Activated gamma-delta T cell treated with anti-CD3 and anti-CD28 coated beads, Interleukin-2, amount 50 U/mL, for 16 hours (primary cell): Measurements from ENCODE around the gene ACTR1A.
"Not testable (repeated sequence)": the region's sequence is repeated elsewhere in the genome, so short reads cannot be mapped to it uniquely, and the experiment has no call there.

Source experiments
- DNase-seq: peaks from one replicate; pipeline ENCODE4 v3.0.0-alpha.2; 2020; ENCODE audit warnings: low read depth

ACTR1A gene

DNA sequence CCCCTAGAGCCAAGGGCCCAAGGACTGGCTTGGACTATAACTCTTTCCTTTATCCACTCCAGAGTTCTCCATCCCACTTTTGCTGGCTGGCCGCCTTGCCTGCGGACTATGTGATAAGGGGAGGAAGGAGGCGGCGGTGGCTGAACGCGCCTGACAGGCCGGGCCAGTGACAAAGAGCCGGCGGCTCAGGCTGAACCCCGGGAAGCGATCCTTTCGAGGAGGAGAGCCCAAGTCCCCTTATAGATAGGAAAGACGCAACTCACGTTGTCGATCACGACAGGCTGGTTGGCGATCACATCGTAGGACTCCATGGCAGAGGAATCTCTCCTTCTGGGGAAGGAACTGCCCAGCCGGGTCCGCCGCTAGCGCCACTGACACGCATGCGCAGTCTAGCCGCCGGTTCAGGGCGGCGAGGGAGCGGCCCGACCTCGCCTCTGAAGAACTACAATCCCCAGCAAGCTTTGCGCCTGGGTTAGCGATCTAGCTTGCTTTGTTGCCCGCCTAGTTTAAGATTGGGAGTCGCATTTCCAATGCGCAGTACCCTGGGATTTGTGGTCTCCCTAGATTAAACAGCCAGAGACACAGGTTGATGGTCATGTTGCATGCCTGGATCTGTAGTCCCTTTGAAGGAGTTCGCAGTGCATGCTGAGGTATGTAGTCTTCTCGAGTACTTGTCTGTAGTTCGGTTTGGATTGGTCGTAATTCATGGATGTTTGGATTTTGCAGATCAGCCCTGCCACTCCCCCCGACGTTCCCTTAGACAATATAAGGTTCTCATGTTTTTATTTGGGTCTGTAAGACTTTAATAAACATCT is at the start of gene ACTR1A:
Gene ACTR1A, minus strand, starts transcription at position 376 of the 815 bp plus-strand sequence. Its CDS starts 65 bp downstream, at position 311.
- DNase-seq = peak; percentile 88

DNA sequence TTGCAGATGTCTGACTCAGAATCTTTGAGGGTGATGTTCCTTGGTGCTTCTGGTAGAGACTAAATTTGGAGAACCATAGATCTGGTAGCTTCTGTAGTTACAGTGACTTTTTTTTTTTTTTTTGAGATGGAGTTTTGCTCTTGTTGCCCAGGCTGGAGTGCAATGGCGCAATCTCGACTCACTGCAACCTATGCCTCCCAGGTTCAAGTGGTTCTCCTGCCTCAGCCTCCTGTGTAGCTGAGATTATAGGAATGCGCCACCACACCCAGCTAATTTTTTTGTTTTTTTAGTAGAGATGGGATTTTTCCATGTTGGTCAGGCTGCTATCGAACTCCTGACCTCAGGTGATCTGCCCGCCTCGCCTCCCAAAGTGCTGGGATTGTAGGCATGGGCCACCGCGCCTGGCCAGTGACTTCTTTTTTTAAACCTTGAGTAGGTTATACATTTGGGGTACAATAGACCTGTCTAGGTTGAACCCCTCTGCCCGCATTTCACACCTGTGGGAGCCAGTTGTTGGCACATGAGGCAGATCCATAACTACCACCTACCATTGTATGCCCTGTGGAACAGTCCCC is 48.2 kb upstream of the ACTR1A start:
- no peak for DNase-seq

DNA sequence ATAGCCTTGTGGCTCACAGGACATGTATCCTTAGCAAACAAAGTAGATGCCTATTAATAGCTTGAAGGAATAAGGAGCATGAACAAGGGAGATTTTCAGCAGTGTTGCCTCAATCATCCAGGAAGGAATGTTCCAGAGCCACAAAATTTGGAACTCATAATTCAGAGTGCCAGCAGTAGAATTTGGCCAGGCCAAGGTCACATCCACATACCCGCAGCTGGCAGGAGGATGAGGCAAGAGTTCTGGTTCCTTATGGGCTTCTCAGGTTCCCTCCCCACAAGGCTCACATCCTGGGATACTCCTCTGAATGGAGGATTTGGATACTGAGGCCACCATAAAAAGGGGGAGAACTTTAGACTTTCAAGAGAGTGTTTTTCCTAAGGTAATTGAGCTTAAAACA is 47.0 kb upstream of the ACTR1A start:
- DNase-seq = no peak

DNA sequence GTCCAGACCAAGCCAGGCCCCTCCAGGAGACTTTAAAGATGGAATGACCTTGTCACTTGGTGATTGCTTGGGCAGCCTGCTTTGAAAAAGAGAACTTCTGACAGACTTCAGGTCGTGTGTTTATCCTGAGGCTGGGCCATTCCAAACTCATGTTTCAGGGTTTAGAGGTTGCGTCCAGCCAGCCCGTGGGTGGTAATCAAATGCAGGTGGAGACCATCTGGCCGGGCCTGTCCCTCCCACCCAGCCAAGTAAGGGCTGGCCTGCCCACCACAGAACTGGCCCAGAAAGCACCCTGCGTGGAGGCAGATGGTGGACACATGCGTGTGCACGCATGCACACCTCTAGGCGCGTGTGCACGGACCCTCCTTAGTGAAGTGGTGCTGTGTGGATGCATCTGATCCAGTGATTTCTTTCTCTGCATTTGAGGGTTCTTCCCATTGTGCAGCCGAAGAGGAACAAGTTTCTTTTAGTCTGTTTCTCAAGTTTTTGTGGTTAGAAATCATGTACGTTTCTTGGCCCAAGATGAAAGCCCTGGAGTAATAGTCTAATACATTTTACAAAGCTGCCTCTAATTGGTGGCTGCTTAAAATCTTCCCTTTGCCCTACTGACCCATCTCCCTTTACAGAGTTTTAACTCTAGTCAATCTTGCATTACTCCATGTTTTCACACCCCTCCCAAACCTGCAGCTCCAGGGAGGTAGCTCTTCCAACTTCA is 44.3 kb upstream of the ACTR1A start:
- no peak for DNase-seq

DNA sequence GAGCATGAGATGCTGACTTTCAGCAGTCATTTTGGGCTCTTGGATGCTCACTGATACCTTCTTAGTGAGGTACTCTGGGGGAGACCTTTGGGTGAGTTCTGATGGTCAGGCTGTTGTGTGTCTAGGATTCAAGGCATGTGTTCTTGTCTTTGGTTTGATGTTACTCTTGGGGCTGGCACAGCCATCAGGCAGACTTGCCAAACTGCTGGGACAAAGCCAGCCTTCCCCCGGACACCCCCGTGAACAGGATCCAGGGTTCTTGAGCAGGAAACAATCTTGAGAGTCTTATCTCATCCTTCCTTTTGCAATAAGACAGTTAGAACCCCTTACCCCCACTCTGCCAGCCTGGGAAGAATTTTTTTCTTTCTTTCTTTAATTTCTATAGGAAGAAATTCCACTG is 43.5 kb upstream of the ACTR1A start:
- DNase-seq = no peak

DNA sequence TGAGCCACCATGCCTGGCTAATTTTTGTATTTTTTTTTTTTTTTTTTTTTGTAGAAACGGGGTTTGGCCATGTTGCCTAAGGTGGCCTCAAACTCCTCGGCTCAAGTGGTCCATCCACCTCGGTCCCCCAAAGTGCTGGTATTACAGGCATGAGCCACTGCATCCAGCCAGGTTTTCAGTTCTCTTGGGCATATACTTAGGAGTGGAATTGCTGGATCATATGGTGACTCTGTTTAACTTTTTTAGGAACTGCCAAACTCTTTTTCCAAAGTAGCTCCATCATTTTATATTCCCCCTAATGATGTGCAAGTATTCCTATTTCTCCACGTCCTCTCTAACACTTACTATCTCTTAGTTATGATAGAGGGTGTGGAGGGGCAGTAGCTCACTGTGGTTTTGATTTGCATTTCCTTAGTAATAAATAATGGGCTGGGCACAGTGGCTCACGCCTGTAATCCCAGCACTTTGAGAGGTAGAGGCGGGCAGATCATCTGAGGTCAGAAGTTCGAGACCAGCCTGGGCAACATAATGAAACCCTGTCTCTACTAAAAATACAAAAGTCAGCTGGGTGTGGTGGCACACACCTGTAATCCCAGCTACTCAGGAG is 42.9 kb upstream of the ACTR1A start:
- no peak for DNase-seq

DNA sequence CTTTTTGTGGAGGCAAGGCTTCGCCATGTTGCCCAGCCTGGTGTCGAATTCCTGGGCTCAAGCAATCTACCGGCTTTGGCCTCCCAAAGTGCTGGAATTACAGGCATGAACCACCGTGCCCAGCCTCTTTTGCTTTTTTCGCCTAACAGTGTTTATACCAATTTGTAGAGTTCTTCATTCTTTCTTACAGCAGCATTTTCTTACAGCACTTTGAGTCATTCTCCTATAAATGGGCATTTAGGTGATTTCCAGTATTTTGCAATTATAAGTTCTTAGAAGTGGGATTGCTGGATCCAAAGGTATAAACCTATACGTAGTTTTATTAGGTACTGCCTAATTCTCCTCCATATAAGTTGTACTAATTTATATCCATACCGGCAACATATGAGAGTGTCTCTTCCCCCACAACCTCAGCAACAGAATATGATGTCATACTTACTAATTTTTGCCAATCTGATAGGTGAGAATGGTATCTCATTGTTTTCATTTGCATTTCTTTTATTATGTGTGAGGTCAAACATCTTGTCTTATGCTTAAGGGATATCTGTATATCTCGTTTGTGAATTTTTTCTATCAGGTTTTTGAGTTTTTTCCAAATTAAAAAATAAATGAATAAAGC is 40.4 kb upstream of the ACTR1A start:
- no peak for DNase-seq

DNA sequence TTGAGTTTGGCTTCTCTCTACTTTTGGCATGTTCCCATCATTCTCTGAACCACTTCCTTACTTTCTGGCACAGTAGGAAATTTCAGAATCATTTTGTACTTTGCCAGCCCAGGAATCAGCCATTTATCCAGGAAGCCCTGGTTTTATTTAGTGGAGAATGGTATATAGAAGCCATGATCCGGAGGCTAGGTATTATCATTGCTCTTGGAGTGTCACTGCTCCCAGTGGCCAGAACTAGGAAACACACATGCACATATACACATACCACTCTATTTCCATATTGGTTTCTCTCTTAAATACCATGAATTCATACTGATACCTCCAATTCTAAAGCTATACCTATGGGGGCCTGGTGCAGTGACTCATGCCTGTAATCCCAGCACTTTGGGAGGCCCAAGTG is 37.5 kb upstream of the ACTR1A start:
- DNase-seq = no peak

DNA sequence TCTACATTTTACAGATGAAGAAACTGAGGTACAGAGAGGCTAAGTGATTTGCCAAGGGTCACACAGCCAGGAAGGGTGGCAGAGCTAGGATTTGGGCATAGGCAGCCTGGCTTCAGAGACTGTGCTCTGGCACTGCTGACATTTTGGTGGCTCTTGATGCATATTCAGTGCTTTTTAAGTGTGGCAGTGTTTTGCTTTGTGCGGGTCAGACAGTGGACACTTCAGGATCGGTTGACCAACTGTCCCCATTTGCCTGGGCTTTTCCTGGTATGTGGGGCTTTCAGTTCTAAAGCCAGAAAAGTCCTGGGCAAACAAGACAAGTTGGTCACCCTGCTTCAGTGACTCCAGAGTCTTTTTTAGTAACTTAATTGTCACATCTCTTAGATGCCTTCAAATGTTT is 36.3 kb upstream of the ACTR1A start:
- no peak for DNase-seq

DNA sequence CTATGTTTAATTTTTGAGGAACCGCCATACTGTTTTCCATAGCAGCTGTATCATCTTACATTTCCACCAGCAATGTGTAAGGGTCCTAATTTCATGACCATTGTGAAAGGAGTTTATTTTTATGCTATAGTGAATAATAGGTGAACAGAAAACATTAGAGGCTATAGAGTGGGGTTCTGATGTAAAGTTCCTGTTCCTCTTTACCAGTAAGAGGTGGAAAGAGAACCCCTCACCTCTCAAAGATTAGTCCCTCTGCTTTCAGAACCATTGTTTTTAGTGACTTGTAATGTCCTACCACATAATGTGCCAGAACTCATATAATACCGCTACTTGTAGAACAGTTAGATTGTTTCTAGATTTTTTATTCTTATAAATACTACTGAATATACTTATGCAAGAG is 35.4 kb upstream of the ACTR1A start:
- DNase-seq = no peak

DNA sequence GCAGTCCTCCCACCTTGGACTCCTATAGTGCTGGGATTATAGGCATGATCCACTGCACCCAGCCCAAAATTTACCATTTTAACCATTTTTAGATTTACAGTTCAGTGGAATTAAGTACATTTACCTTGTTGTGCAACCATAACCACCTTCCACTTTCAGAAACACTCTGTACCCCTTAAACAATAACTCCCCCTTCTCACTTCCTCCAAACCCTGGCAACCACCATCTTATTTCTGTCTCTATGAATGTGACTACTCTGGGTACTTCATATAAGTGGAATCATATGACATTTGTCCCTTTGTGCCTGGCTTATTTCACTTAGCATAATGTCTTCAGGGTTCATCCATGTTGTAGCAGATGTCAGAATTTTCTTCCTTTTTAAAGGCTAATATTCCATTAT is 34.9 kb upstream of the ACTR1A start:
- no peak for DNase-seq

DNA sequence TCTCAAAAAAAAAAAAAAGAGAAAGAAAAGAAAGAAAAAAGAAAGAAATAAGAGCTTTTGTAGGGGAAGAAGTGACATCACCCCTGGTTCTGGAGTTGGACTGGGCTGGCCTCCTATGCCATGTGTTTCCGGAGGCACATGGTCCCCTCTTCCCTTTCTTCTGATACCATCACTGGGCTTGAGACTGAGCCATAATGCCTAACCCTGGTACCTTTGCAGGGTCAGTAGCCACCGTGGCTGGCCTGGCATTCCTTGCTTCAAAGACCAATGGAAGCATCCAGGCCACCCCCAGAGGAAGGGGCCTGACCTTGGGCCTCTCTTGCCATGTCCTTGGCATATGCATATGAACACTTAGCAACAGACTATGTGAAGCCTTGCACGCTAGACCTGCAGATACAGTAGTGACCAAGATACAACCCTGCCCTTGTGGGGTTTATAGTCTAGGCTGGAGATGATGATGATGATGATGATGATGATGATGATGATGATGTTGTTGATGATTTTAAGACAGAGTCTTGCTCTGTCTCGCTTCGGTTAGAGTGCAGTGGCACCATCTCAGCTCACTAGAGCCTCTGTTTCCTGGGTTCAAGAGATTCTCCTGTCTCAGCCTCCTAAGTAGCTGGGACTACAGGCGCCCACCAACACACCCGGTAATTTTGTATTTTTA is 33.1 kb upstream of the ACTR1A start:
- DNase-seq = no peak

DNA sequence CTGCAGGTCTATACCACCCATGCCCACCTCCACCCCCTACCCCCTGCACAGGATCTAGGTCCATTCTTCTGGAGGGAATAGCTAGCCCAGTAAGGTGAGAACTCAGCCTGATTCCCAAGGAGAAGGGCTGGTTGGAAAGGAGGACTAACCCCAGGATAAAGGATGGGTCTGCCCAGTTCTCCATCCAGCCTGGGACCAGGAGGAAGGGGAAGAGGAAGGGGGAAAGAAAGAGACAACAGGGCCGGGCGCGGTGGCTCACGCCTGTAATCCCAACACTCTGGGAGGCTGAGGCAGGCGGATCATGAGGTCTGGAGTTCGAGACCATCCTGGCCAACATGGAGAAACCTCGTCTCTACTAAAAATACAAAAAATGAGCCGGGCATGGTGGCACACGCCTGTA is 32.5 kb upstream of the ACTR1A start:
- DNase-seq = not testable (repeated sequence)

DNA sequence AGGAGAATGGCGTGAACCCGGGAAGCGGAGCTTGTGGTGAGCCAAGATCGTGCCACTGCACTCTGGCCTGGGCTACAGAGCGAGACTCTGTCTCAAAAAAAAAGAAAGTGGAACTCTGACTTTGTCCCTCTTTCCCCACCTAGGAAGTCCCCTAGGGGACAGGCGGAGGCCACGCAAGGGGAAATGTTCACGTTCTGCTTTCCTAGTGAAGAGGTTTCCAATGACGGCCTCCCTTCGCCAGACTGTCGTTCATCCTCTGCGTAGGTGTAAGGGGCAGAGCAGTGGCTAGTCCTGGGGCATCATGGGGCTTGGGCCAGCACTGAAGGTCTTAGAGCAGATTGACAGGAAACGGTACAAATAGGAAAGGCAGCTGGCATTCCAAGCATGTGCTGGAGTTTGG is 31.8 kb upstream of the ACTR1A start:
- no peak for DNase-seq

DNA sequence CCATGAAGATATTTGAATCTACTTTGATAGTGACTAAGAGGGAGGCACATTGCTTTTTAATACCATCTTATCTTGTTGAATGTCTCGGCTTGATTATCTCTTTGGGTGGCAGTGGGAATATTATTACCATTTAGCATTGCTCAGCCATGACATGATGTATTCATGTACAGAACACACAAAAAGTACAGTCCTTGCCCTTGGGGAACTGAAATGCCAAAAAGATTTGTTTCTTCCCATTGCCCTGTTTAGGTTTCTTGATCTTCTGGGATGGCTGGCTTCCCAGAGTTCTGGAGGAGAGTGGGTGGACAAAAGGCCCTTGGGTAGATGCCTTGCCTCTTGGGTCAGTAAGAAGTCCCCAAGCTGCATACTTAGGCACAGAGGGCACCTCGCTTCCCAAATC is 25.0 kb upstream of the ACTR1A start:
- no peak for DNase-seq

DNA sequence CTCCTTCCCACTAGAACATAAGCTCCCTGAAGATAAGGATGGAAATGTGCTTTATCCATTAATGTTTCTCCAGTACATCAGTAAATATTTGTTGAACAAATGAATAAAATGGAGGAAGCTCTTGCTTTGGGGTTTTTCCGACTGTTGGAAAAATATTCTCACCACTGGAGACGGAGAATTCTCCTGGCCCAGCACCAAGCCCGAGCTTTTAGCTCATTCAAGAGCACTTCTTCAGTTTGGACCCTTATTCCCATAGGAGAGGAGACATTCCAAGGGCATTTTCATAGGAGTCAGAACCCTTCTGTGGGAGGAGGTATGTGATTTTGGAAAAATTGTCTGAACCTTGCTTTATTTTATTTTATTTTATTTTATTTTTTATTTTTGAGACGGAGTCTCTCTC is 22.2 kb upstream of the ACTR1A start:
- DNase-seq = no peak

DNA sequence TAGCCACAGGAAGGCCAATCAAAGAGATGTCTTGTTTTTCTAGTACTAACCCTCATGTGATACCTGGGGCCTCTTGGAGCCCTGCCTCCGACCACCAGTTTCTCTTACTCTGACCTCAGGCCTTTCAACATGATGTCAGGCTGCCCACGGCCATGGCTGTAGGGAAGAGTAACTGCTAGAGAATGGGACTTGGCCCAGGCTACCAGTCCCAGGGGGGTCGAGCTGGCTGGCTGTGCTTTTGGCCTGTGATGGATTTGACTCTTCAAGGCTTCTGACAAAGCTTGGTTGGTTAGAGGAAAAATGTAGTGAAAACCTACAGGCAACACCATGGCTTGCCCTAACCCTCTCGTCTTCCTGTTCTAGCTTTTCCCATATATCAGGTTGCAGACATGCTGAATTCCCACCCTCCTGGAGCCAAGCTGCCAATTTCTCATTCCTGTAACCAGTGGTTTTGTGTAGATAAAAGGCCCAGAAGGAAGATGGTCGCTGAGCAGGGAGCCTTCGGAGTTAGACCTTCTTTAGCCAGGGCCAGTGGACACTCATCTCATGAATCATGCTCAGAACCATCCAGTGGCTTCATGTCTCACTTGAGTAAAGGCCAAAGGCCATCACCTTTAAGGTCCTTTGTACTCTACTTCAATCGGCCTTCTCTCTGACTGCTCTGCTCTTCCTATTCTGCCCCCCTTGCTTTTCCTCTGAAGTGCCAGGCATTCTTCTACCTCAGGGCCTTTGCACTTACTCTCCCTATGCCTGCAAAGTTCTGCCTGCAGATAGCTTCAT is 20.9 kb upstream of the ACTR1A start:
- no peak for DNase-seq

DNA sequence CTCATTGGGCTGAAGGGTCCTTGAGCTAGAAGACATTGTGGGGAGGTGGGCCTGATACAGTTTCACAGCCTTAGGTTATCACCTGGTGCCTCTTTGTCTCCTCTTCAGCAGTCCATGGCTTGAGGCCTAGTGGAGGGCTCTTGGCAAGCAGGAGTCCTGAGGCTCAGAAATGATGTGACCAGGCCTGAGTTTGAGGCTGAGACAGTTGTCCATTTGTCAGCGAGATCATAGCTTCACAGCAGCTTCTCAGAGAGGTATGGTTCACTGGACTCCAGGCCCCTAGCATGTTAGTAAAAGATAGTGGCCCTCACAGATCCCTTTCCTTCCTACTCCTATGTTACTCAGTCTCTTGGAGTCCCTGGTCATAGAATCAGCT is 20.4 kb upstream of the ACTR1A start:
- DNase-seq = no peak

DNA sequence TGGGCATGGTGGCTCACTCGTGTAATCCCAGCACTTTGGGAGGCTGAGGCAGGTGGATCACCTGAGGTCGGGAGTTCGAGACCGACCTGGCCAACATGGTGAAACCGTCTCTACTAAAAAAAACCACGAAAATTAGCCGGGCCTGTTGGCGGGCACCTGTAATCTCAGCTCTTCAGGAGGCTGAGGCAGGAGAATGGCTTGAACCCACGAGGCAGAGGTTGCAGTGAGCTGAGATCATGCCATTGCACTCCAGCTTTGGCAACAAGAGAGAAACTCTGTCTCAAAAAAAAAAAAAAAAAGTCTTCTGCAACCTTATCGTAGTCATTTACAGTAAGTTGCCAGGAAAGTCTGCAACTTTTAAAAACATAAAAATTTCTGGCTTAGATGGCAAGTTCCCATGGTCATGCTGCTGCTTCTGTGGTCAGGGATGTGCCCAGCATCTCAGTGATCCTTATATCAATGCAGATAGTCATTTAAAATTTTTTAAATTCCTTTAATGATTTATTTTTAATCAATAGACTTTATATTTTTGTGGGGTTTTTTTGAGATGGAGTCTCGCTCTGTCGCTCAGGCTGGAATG is 16.8 kb upstream of the ACTR1A start:
- DNase-seq = no peak

DNA sequence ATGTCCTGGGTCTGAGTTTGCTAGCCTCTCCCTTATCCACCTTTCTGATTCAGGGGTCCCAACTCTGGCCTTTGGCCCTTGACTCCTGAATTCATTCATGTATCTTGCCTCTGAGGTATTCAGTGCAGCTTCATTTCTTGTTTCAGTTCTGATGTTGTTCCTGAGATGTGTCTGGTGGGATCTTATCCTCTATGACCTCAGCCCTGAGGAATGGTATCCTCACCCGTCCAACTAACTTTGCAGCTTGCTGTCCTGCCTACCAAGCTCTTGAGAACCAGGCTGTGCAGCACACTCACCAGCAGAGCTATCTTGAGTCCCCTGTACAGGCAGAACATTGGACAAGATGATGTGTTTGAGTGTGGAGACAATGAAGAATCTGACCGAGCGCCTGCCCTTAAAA is 15.0 kb upstream of the ACTR1A start:
- no peak for DNase-seq

DNA sequence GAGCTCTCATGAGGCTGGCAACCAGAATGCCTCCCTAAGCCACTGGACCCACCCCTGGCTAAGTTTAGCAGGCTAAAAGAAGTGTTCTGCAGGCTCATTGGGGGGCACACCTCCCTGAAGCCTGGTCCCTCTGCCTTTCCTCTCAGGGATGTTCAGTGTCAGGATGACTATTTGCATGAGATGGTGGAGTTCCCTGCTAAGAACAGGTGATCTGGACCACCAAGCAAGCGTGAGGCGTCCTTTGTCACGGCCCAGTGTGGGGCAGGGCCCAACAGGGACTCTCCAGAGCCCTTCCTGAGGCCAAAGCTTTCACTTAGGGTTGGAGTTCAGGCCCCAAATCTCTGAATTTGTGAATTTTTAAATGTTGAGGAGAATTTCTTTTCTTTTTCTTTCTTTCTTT is 13.2 kb upstream of the ACTR1A start:
- no peak for DNase-seq
